ENCODE measurements around the gene SLC48A1.

The SLC48A1 gene

DNA sequence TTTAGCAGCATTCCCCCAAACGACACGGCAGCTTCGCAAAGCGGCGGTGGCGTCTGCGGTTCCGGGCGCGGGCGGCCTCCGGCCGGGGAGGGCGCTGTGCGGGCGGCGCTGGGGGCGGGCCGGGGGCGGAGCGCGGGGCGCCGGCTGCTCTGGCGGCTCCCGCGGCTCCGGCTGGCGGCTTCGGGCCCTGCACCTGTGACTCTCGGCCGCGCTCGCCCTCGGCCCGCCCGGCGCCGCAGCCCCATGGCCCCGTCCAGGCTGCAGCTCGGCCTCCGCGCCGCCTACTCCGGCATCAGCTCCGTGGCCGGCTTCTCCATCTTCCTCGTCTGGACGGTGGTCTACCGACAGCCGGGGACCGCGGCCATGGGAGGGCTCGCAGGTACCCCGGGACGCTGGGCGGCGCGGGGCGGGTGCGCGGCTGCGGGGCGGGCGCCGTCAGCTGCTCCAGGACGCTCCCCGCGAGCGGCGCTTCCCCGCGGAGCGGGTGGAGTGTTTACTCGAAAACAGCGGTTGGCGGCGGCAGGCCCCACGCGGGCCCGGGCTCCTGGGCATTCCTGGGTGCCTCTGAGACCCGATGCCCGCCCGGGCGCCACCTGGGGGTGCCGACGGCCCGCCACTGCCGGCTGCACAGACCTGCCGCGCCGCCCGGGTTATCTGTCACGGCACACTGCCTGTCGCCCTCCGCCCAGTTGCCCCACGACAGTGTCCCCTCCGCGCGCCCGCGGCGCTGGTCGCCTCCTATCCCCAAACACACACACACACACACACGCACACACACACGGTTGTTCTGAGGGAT, at the start of gene SLC48A1:
Gene SLC48A1 (plus strand): TSS at position 177 of the 796 bp plus-strand sequence. CDS start 67 bp downstream, at position 244.
- DNase-seq = peak; percentile 48

DNA sequence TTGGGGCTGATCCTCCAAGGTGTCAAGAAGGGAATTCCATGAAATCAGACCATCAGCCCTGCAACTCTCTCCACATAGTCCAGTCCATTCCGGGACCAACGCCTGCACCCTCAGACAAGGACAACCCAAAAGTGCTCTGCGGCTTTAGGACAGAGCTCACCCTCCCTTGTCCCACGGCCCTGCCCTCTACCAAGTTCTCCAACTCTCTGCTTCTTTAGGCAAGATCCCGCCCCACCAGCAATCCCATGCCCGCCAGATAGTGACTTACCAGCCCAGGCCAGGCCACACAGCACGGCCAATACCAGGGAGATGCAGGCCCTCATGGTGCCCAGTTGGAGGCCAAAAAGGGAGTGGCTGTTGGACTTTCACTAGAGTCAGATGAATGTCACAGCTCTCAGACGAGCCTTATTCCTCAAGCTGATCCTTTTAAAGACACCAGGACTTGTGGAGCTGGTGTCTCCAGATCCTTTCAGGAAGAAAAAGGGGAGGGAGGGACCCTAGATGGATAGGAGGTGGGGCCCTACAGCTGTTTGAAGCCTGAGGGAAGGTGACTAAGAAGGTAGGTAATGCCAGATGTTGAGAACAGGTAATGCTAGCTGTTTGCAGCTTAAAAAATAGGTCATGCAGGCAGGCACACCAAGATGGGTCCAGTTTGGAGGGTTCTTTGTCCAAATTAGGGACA, 47.8 kb upstream of the SLC48A1 start, which contains the start of gene ENDOU:
Gene ENDOU (minus strand): TSS at position 400 of the 682 bp plus-strand sequence. CDS start 77 bp downstream, at position 323.
- no peak for DNase-seq

DNA sequence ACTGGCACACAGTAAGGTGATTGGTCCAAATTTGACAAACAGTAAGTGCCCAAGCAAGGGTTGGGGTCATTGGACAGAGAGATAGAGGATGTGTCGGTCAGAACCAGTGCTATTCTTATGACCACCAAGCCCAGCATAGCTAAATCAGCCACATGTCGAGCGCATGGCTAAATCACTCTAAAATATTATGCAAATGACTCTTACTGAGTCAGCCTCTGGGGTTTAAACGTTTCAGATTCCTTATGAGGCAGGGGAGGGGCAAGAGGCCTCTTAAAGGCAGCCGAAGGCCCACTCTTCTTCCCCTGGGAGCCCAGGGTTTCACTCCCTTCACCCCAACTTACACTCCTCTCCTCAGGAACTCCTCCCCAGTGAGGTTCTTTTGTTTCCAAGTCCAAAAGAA, 47.1 kb upstream of the SLC48A1 start:
- DNase-seq = peak; percentile 89

DNA sequence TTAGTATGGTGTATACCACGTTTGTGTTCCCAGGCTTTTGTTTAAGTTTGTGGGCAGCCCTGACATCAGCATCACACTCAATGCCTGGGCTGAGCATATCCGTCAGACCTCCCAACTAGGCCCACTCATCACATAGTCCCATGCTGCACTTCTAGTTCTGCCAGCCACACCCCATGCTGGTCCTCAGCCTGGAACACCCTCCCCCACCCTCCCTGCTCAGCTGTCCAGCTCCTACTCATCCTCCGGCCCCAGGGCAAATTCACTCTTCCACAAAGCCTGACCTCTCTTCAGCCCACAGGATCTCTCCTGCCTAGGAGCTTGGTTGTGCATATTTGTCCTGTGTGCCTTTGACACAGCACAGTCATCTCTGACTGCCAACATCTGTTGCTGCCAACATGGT, 43.8 kb upstream of the SLC48A1 start:
- no peak for DNase-seq

DNA sequence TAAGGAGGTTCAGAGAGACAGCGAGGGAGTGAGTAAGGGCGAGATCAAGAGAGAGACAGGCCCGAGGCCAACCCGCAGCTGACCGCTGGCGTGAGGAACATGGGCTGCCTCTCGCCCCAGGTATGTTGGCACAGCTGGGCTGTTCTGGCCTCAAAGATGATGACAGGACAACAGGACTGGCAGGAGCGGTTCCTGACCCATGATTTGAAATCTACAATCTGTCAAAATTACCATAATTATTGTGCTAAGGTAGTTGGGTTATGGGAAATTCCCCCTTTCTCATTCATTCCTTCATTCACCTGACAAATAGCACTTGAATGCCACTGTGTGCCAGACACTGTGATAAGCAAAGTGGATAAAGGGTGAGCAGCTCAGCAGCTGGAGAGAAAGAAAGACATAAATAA, 42.7 kb upstream of the SLC48A1 start:
- no peak for DNase-seq

DNA sequence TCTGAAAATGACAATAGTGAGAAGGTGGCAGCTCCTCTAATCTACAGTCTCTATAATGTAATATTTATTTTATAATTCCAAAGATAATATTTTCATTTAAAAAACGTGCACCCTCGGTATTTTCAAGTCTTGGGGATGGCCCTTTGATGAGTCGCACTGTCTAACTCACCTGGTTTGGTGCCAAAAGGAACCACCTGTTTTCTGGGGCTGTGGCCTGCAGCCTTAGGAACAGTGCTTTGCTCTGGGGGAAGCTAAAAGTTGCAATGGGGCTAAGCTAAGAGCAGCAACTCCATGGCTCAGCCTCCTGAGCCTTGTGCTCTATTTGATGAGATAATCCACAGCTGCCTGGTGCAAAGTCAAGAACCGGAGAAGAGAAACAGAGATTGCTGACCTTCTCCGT, 41.3 kb upstream of the SLC48A1 start:
- DNase-seq = no peak

DNA sequence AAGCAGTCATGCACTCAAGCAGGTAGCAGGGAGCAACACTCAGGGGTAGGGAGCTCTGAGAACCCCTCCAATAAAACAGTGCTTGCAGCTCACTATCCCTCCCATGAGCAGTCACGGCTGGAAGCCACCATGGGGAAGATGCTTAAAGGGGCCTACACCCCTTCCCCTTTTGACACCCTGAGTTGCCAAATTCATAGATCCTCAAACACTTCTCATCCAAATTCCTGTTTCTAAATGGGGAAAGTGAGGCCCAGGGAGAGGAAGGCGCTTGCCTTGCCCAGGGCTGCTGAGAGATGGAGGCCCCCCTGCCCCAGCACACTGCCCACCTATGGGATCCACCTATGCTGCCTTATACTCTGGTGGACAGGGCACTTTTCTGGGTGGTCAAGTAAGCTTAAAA, 40.5 kb upstream of the SLC48A1 start:
- DNase-seq = no peak

DNA sequence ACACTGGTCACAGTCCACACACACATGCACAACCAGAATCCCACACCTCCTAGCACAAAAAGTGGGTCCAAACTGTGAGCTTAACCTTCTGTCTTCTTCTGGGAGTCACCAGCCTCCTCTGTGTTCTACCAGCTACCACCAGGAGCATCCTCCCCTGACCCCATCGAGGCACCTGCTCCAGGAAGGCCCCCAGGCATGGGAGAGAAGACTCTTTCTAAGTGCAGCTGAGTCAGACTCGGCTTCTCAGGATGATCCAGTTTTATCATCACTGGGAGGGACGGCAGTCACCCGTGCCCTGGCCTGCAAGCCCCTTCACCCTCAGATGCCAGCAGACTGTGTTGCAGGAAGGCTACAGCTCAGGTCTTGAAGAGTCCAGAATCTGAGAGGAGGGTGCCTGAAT, 39.9 kb upstream of the SLC48A1 start:
- no peak for DNase-seq

DNA sequence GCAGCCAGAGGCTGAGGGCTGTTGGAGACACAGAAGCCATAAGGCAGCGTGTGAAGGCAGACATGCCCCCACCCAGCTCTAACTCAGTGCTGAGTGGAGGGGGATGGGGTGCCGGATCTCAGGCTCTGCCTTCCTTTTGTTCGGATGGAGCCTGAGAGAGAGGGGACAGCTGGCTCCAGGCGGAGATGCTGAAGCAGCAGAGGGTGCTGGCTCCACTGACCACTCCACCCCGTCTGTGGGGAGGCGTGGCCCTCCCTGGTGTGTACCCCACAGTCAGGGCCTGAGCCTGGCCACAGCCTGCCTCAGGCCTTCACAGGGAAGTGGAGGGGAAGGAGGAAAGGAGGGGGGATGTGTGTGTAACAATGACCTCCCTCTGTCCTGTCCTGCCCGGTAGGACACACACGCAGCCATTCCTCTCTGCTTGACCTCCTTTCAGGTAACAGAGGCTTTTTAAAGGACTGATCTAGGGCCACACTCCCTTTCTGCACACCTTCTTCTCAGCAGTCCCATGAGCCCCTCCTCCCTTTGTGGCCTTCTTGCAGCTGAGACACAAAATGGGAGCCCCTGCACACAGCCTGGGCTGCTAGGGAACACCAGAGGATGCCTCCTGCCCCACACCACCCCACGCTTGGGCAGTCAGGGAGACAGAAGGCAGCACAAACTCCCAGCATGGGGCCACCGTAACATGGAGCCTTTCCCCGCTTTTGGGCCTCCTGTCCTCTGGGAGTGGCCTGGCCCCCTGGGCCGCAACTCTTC, 38.1 kb upstream of the SLC48A1 start:
- no peak for DNase-seq

DNA sequence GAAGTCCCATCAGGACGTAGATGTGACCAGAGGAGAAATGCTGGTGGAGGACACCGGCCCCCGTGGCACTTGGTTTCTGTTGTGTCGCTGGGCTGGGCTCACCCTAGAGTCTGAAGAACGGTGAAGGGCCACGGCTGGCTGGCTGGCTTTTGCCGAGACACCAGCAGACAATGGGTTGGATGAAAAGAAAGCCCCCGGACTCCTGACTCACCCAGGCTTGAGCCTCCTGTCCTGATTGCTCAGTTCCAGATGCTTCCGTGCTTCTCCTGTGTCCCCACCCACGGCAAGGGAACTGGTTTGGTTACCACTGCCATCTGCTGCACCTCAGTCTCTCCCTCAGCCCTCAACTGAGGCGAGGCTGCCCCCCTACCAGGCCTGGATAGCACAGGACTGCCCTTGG, 37.4 kb upstream of the SLC48A1 start:
- no peak for DNase-seq

DNA sequence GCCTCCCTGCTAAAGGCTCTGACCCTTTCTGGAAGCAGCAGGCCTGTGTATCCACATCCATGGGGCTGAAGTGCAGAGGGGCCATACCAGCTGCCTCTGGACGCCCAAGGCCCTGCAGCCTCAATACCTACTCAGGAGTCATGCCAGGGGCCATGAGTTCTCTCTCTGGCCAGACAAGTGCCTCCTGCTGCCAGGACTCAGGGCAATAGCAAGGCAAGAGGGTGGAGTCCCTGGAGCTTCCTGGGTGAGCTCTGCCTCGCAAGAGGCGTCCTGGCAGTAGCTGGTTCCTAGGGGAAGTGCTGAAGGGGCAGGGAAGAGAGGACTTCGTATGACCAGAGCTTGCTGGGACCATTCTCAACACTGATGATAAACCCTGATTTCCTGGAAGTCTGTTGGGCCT, 36.8 kb upstream of the SLC48A1 start:
- no peak for DNase-seq

DNA sequence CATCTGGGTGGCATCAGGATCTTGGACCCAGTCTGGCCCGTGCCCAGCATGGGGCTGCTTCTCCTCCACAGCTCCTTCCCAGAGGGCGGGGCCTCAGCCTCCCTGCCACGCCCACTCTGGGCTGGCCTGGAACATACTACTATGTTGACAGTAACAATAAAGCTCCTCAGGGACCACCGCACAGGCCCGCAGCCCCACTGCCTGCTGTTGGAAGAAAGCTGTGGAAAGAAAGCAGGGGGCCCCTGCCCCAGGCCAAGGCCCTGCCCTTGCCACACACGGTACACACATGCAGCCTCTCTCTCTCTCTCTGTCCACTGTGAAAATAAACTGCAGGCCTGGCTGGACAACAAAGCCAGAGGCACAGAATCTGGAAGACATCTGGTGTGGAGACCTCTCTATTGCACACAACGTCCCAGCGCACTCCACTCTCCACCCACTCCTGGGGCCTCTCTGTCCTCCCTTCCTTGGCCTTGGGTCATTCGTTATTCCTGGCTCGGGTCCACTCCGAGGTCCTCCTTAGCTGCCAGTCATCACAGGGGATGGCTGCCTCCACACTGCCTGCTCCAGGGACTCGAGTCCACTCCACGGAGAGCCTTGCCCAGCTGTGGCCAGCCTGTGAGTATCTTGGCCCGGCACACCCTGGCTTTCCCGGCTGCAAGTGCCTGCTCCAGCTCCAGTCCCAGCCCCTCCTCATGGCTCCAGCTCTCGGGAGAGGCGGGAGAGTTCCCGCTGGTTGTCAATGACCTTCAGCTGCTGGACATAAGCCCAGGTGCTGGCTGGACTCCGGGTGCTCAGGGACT, 36.0 kb upstream of the SLC48A1 start:
- peak; percentile 40 for DNase-seq

DNA sequence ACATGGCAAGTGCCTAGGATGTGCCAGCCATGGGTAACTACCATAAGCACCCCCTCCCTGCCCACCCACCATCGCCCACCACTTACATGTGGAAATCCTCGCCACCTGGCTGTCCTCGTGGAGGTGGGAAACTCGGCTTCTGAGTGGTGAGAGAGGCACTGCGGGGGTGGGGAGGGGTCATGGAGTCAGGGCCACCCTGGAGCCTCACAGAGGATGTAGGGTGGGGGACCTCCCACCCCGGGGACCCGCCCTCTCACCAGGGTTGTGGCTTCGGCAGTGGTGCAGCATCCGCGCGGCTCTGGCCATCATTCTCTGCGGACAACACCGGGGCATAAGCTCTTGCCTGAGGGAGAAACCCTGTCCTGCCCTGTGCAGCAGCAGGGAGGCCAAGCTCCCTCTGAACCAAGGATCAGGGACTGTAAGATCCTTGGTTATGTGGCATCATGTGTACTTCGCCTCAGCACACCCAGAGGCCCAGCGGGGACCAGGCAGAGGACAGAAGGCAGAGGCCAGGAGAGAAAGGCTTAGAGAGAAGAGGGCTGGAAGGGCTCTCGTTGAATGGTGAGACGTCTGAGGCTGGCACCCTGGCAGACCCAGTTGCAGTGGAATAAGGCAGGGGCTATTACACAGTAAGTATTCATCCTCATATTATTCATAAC, 35.0 kb upstream of the SLC48A1 start:
- no peak for DNase-seq

DNA sequence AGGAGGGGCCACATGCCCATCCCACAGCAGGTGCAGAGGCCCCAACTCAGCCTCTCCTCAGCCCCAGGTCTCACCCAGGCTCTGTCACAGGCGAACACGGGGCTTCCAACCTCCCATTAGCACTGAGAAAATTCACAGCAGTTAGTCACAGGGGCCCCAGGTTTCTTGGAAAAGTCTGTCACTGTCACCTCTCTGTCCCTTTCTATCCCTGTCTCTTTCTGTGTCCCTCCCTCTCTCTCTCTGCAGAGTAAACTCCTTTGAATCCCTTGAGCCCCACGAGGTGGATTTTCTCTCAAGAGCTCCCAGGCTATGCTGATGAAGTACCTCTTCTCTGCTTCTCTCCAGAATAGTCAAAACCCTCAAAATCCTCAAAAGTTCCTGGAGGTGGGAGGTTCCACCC, 33.7 kb upstream of the SLC48A1 start:
- DNase-seq = no peak

DNA sequence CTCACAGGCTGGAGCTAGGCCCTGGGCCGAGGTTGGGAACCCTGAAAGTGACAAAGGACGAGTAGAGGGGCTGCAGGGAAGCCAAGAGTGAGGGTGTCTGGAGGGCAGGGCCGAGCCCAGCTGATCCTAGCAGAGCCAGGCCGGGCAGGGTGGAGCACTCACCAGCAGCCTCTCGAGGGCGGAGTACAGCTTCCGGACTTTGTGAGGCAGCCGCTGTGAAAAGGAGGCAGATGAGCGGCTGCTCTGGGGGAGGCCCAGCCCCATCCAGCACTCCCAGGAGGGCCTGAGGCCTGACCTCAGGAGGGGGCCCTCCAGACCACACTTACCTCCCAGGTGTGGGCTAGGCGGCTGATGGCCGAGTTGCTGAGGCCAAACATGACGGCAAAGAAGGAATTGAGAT, 33.1 kb upstream of the SLC48A1 start:
- no peak for DNase-seq

DNA sequence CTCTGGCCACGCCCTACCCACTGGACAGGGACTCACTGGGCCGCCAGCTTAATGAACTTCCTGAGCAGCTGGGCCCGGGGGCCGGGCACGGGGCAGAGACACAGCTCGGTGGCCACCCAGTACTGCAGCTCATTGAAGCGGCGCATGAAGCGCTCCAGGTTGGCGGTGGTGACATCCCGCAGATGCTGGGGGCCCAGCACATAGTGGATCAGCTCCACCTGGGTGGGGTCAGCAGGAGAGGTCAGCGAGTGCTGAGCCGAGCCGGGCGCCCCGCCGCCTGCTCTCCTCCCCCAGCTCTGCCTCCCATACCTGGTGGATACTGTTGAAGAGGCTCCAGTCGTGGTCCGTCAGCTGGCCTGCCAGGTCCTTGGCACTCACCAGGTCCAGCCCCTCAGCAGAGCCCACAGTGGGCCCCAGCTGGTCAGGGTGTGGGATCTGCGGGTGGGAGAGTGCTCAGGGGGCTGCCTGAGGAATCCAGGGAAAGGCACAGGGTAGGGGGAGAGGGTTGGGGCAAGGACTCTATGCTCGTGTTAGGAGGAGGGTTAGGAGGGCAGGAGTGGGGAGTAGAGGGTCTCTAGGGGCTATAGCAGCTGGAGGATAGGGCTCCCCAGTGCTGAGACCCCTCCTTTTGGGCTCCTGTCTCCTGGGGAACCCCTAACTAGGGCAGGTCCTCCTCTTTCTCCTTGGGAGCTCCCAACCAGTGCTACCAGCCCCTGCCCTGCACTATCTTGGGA, 32.3 kb upstream of the SLC48A1 start:
- no peak for DNase-seq

DNA sequence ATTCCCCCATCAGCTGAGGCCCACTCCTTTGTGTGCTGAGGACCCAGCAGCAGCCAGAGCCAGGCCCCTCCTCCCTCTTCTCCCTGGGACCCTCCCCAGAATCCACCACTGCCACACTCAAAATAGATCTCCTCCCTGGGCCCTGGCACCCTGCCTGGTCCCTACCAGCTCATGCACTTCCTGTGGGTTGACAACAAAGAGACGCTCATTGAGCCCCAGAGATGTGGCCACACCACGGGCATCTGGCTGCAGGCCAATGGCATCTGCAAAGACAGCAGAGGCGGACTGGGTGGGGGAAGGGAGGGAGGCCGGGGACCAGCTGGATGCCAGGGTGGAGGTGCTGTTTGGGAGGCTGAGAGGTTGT, 31.7 kb upstream of the SLC48A1 start:
- peak; percentile 31 for DNase-seq

DNA sequence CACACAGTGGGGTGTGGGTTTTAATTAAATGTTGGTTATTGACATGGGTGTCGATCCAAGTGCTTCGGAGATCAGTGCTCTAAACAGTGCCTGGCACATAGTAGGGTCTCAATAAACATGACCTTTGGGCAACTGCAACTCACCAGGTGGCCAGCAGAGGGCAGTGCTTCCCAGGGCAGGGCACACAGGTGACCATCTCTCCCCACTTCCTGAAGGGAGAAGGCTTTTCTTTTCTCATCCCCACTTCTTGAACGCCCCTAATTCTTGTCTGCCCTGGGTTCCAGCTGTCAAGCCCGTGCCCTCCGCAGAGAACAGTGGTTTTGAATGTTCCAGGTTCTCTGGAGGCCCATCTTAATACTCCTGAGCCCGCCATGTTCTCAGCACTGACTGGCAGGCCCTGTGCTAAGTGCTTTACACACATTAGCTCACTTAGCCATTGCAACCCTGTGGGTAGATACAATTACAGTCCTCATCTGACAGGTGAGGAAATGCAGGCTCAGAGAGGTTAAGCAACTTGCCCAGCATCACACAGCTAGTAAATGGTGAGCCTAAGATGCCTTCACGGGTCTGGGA, 30.7 kb upstream of the SLC48A1 start:
- DNase-seq = peak; percentile 34

DNA sequence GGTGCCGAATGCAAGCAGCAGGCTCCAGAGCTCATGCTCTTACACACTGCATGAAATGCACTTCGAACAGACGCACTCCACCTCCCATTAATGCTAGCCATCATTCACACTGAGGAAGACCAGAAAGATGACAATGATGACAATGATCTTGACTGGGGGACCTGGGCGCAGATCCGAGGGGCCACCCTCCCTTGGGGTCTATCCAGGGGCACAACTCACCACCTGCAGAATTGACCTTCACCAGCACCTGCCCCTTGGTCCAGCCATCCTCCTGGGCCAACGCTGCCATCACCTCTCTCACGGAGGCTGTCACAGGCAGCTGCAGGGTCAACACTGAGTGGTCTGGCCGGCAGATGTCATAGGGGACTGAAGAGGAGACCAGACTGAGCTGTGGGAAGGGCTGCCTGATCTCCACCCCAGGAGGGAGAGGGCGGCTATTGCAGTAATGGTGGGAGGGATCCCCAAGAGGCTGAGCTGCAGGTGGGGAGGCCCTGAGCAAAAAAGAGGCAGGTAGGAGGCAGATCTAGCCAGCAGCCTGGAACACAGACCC, 29.7 kb upstream of the SLC48A1 start:
- no peak for DNase-seq

DNA sequence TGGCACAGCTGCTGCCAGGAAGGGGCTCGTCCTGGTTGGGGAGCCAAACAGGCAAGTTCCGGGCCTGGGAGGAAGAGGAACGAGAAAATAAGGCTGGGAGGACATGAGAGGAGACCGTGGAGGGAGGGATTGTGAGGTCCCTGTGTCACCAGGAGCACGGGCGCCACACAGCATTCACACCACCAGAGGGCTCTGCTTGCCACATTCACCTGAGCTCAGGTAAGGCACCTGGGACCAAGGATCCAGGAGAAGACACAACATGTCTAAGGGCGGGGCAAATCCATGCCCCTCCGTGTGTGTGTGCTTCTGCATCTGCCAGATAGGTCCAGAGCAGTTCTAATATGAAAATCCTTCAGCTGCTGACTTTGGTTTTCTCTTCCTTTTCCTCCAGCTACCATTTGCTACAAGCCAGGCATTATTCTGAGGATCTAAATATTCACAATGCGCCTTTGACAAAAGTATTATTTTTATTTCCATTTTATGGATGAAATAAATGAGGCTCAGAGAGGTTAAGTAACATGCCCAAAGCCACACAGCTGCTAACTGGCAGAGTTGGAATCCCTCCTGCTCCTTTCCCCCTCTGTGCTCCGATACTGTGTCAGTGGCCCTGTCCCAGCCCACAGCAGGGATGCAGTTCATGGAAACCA, 28.9 kb upstream of the SLC48A1 start:
- DNase-seq = no peak
